ENCODE data around the gene DDX10.

Gene DDX10

GRCh38 chr11:108947654-108948570, 283.0 kb downstream of the DDX10 start:
- no peak for DNase-seq

- DNase-seq: no peak
These were observed 293.7 kb downstream of the DDX10 start for GRCh38 chr11:108958368-108959104.

GRCh38 chr11:108959105-108959761, 294.4 kb downstream of the DDX10 start:
- DNase-seq: no peak

GRCh38 chr11:108959874-108960273, 295.0 kb downstream of the DDX10 start:
- no peak for DNase-seq

- DNase-seq: no peak
These were observed 295.6 kb downstream of the DDX10 start for GRCh38 chr11:108960501-108960900.

GRCh38 chr11:108961095-108961494, 296.2 kb downstream of the DDX10 start:
- no peak for DNase-seq

- DNase-seq: no peak
These were observed 298.2 kb downstream of the DDX10 start for GRCh38 chr11:108963118-108963517.

- no peak for DNase-seq
These were observed 300.6 kb downstream of the DDX10 start for GRCh38 chr11:108965306-108966001.

- no peak for DNase-seq
These were observed 301.3 kb downstream of the DDX10 start for GRCh38 chr11:108966206-108966605.

GRCh38 chr11:108966978-108967377, 302.1 kb downstream of the DDX10 start:
- DNase-seq: no peak

GRCh38 chr11:108967571-108967970, 302.7 kb downstream of the DDX10 start:
- no peak for DNase-seq

GRCh38 chr11:108970221-108970991, 305.5 kb downstream of the DDX10 start:
- DNase-seq: no peak

- no peak for DNase-seq
These were observed 308.7 kb downstream of the DDX10 start for GRCh38 chr11:108973402-108974162.

GRCh38 chr11:108975026-108975425, 310.2 kb downstream of the DDX10 start:
- no peak for DNase-seq

GRCh38 chr11:108975641-108976071, 310.8 kb downstream of the DDX10 start:
- DNase-seq: peak; percentile 60

- DNase-seq: no peak
These were observed 319.0 kb downstream of the DDX10 start for GRCh38 chr11:108983636-108984420.

GRCh38 chr11:108984523-108984922, 319.7 kb downstream of the DDX10 start:
- no peak for DNase-seq

GRCh38 chr11:108985236-108985944, 320.5 kb downstream of the DDX10 start:
- no peak for DNase-seq

- DNase-seq: no peak
These were observed 321.0 kb downstream of the DDX10 start for GRCh38 chr11:108985945-108986279.
